DND-41 (cell line): ENCODE measurements around the gene MRPL55.

Experiments used
- EZH2 ChIP-seq: IDR thresholded peaks from 3 replicates; pipeline ENCODE4 v1.6.1; 2012; ENCODE audit warnings: borderline replicate concordance, low read depth, mild to moderate bottlenecking, moderate library complexity, low read length, inconsistent platforms; ENCODE audit not compliant: severe bottlenecking
- TF ChIP-seq, protein P1 (sequence below): IDR thresholded peaks from 2 replicates; pipeline ENCODE4 v1.5.1; 2012; ENCODE audit warnings: borderline replicate concordance, low read length, moderate library complexity, mild to moderate bottlenecking; ENCODE audit not compliant: poor library complexity, severe bottlenecking; ENCODE audit errors: extremely low read depth

DNA sequence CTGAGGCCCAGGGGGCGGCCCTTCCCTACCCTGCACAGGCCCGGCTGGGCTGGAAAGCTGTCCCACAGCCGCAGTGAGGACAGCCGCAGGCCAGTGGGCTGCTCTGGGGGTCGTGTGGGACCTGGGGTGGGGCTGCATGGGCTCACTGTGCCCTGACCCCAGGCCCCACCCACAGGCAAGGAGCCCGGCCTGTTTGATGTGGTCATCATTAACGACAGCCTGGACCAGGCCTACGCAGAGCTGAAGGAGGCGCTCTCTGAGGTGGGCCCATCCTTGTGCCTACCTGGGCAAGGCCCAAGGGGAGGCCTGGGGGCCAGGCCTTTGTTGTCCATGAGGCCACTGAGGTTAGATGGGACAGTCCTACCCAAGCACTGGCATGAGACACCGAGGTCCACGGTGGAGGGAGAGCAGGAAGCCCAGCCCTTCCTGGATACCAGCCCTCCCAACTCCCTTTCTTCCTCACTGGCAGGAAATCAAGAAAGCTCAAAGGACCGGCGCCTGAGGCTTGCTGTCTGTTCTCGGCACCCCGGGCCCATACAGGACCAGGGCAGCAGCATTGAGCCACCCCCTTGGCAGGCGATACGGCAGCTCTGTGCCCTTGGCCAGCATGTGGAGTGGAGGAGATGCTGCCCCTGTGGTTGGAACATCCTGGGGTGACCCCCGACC lies 39.2 kb upstream of the MRPL55 start:
- no peak for TF ChIP-seq EZH2
- TF ChIP-seq, protein P1, sequence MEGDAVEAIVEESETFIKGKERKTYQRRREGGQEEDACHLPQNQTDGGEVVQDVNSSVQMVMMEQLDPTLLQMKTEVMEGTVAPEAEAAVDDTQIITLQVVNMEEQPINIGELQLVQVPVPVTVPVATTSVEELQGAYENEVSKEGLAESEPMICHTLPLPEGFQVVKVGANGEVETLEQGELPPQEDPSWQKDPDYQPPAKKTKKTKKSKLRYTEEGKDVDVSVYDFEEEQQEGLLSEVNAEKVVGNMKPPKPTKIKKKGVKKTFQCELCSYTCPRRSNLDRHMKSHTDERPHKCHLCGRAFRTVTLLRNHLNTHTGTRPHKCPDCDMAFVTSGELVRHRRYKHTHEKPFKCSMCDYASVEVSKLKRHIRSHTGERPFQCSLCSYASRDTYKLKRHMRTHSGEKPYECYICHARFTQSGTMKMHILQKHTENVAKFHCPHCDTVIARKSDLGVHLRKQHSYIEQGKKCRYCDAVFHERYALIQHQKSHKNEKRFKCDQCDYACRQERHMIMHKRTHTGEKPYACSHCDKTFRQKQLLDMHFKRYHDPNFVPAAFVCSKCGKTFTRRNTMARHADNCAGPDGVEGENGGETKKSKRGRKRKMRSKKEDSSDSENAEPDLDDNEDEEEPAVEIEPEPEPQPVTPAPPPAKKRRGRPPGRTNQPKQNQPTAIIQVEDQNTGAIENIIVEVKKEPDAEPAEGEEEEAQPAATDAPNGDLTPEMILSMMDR = no peak
